Measurements from ENCODE around the gene CHI3L1.

Gene CHI3L1

GRCh38 chr1:203217139-203217655 lies 30.7 kb upstream of the CHI3L1 start:
- no peaks in the 10 kb centered on the region for H3K9me3 ChIP-seq (ENCODE audit: control insufficient read depth in 1 of 2, low read length in 2 of 2)
- H3K36me3 ChIP-seq (ENCODE audit: control insufficient read depth in 1 of 2, insufficient read depth in 2 of 2, low read length in 2 of 2): no peaks in the 10 kb centered on the region
- H3K27me3 ChIP-seq (ENCODE audit: low read depth, low read length): no peaks in the 10 kb centered on the region
- no peak overlapping the region for H3K4me3 ChIP-seq (ENCODE audit: low read depth in 1 of 2, low read length in 2 of 2)
- peaks cover 0 to 4% of the 10 kb centered on the region in 2 donors for H3K4me1 ChIP-seq (ENCODE audit: control insufficient read depth in 1 of 2, insufficient read depth in 2 of 2, low read length in 2 of 2)
- no peak overlapping the region for H3K27ac ChIP-seq (ENCODE audit: low read length)

GRCh38 chr1:203216274-203217138 lies 30.0 kb upstream of the CHI3L1 start:
- Histone ChIP-seq H3K4me3 (ENCODE audit: low read depth in 1 of 2, low read length in 2 of 2) (no peak overlapping the region), H3K4me1 (ENCODE audit: control insufficient read depth in 1 of 2, insufficient read depth in 2 of 2, low read length in 2 of 2) (peaks cover 0 to 4% of the 10 kb centered on the region in 2 donors), H3K9me3 (ENCODE audit: control insufficient read depth in 1 of 2, low read length in 2 of 2) (no peaks in the 10 kb centered on the region), H3K27ac (ENCODE audit: low read length) (no peak overlapping the region), H3K36me3 (ENCODE audit: control insufficient read depth in 1 of 2, insufficient read depth in 2 of 2, low read length in 2 of 2) (no peaks in the 10 kb centered on the region), H3K27me3 (ENCODE audit: low read depth, low read length) (no peaks in the 10 kb centered on the region)

- Histone ChIP-seq H3K4me1 (ENCODE audit: control insufficient read depth in 1 of 2, insufficient read depth in 2 of 2, low read length in 2 of 2) (peaks cover 0 to 4% of the 10 kb centered on the region in 2 donors), H3K27me3 (ENCODE audit: low read depth, low read length) (no peaks in the 10 kb centered on the region), H3K36me3 (ENCODE audit: control insufficient read depth in 1 of 2, insufficient read depth in 2 of 2, low read length in 2 of 2) (no peaks in the 10 kb centered on the region), H3K4me3 (ENCODE audit: low read depth in 1 of 2, low read length in 2 of 2) (no peak overlapping the region), H3K9me3 (ENCODE audit: control insufficient read depth in 1 of 2, low read length in 2 of 2) (no peaks in the 10 kb centered on the region), H3K27ac (ENCODE audit: low read length) (no peak overlapping the region)
Measured at GRCh38 chr1:203215573-203215972, 29.1 kb upstream of the CHI3L1 start.

GRCh38 chr1:203214871-203215270 lies 28.4 kb upstream of the CHI3L1 start:
- Histone ChIP-seq H3K9me3 (ENCODE audit: control insufficient read depth in 1 of 2, low read length in 2 of 2) (no peaks in the 10 kb centered on the region), H3K36me3 (ENCODE audit: control insufficient read depth in 1 of 2, insufficient read depth in 2 of 2, low read length in 2 of 2) (no peaks in the 10 kb centered on the region), H3K4me3 (ENCODE audit: low read depth in 1 of 2, low read length in 2 of 2) (no peak overlapping the region), H3K27ac (ENCODE audit: low read length) (no peak overlapping the region), H3K4me1 (ENCODE audit: control insufficient read depth in 1 of 2, insufficient read depth in 2 of 2, low read length in 2 of 2) (peaks cover 0 to 4% of the 10 kb centered on the region in 2 donors), H3K27me3 (ENCODE audit: low read depth, low read length) (no peaks in the 10 kb centered on the region)

GRCh38 chr1:203213126-203213525 lies 26.6 kb upstream of the CHI3L1 start:
- H3K4me3 ChIP-seq (ENCODE audit: low read depth in 1 of 2, low read length in 2 of 2): no peak overlapping the region
- H3K27me3 ChIP-seq (ENCODE audit: low read depth, low read length): no peaks in the 10 kb centered on the region
- no peaks in the 10 kb centered on the region for H3K36me3 ChIP-seq (ENCODE audit: control insufficient read depth in 1 of 2, insufficient read depth in 2 of 2, low read length in 2 of 2)
- H3K27ac ChIP-seq (ENCODE audit: low read length): no peak overlapping the region
- H3K4me1 ChIP-seq (ENCODE audit: control insufficient read depth in 1 of 2, insufficient read depth in 2 of 2, low read length in 2 of 2): peaks cover 0 to 4% of the 10 kb centered on the region in 2 donors
- no peaks in the 10 kb centered on the region for H3K9me3 ChIP-seq (ENCODE audit: control insufficient read depth in 1 of 2, low read length in 2 of 2)

GRCh38 chr1:203211812-203212211 lies 25.3 kb upstream of the CHI3L1 start:
- H3K27me3 ChIP-seq (ENCODE audit: low read depth, low read length): no peaks in the 10 kb centered on the region
- no peak overlapping the region for H3K4me3 ChIP-seq (ENCODE audit: low read depth in 1 of 2, low read length in 2 of 2)
- H3K27ac ChIP-seq (ENCODE audit: low read length): no peak overlapping the region
- peaks cover 0 to 4% of the 10 kb centered on the region in 2 donors for H3K4me1 ChIP-seq (ENCODE audit: control insufficient read depth in 1 of 2, insufficient read depth in 2 of 2, low read length in 2 of 2)
- no peaks in the 10 kb centered on the region for H3K36me3 ChIP-seq (ENCODE audit: control insufficient read depth in 1 of 2, insufficient read depth in 2 of 2, low read length in 2 of 2)
- no peaks in the 10 kb centered on the region for H3K9me3 ChIP-seq (ENCODE audit: control insufficient read depth in 1 of 2, low read length in 2 of 2)

GRCh38 chr1:203210988-203211387 lies 24.5 kb upstream of the CHI3L1 start:
- H3K36me3 ChIP-seq (ENCODE audit: control insufficient read depth in 1 of 2, insufficient read depth in 2 of 2, low read length in 2 of 2): no peaks in the 10 kb centered on the region
- no peak overlapping the region for H3K4me3 ChIP-seq (ENCODE audit: low read depth in 1 of 2, low read length in 2 of 2)
- no peak overlapping the region for H3K27ac ChIP-seq (ENCODE audit: low read length)
- H3K9me3 ChIP-seq (ENCODE audit: control insufficient read depth in 1 of 2, low read length in 2 of 2): no peaks in the 10 kb centered on the region
- H3K4me1 ChIP-seq (ENCODE audit: control insufficient read depth in 1 of 2, insufficient read depth in 2 of 2, low read length in 2 of 2): no peaks in the 10 kb centered on the region
- no peaks in the 10 kb centered on the region for H3K27me3 ChIP-seq (ENCODE audit: low read depth, low read length)

- H3K36me3 ChIP-seq (ENCODE audit: control insufficient read depth in 1 of 2, insufficient read depth in 2 of 2, low read length in 2 of 2): no peaks in the 10 kb centered on the region
- H3K27me3 ChIP-seq (ENCODE audit: low read depth, low read length): no peaks in the 10 kb centered on the region
- no peaks in the 10 kb centered on the region for H3K4me1 ChIP-seq (ENCODE audit: control insufficient read depth in 1 of 2, insufficient read depth in 2 of 2, low read length in 2 of 2)
- no peaks in the 10 kb centered on the region for H3K9me3 ChIP-seq (ENCODE audit: control insufficient read depth in 1 of 2, low read length in 2 of 2)
- H3K27ac ChIP-seq (ENCODE audit: low read length): no peak overlapping the region
- H3K4me3 ChIP-seq (ENCODE audit: low read depth in 1 of 2, low read length in 2 of 2): no peak overlapping the region
Measured at GRCh38 chr1:203210350-203210749, 23.8 kb upstream of the CHI3L1 start.

- Histone ChIP-seq H3K4me3 (ENCODE audit: low read depth in 1 of 2, low read length in 2 of 2) (no peak overlapping the region), H3K4me1 (ENCODE audit: control insufficient read depth in 1 of 2, insufficient read depth in 2 of 2, low read length in 2 of 2) (no peaks in the 10 kb centered on the region), H3K9me3 (ENCODE audit: control insufficient read depth in 1 of 2, low read length in 2 of 2) (no peaks in the 10 kb centered on the region), H3K27me3 (ENCODE audit: low read depth, low read length) (no peaks in the 10 kb centered on the region), H3K36me3 (ENCODE audit: control insufficient read depth in 1 of 2, insufficient read depth in 2 of 2, low read length in 2 of 2) (no peaks in the 10 kb centered on the region), H3K27ac (ENCODE audit: low read length) (no peak overlapping the region)
Measured at GRCh38 chr1:203208181-203208580, 21.7 kb upstream of the CHI3L1 start.

- Histone ChIP-seq H3K27me3 (ENCODE audit: low read depth, low read length) (no peaks in the 10 kb centered on the region), H3K27ac (ENCODE audit: low read length) (no peak overlapping the region), H3K9me3 (ENCODE audit: control insufficient read depth in 1 of 2, low read length in 2 of 2) (no peaks in the 10 kb centered on the region), H3K4me3 (ENCODE audit: low read depth in 1 of 2, low read length in 2 of 2) (no peak overlapping the region), H3K36me3 (ENCODE audit: control insufficient read depth in 1 of 2, insufficient read depth in 2 of 2, low read length in 2 of 2) (no peaks in the 10 kb centered on the region), H3K4me1 (ENCODE audit: control insufficient read depth in 1 of 2, insufficient read depth in 2 of 2, low read length in 2 of 2) (no peaks in the 10 kb centered on the region)
Measured at GRCh38 chr1:203207751-203208150, 21.2 kb upstream of the CHI3L1 start.

GRCh38 chr1:203206129-203206687 lies 19.7 kb upstream of the CHI3L1 start:
- Histone ChIP-seq H3K4me3 (ENCODE audit: low read depth in 1 of 2, low read length in 2 of 2) (no peak overlapping the region), H3K36me3 (ENCODE audit: control insufficient read depth in 1 of 2, insufficient read depth in 2 of 2, low read length in 2 of 2) (no peaks in the 10 kb centered on the region), H3K27me3 (ENCODE audit: low read depth, low read length) (no peaks in the 10 kb centered on the region), H3K4me1 (ENCODE audit: control insufficient read depth in 1 of 2, insufficient read depth in 2 of 2, low read length in 2 of 2) (no peaks in the 10 kb centered on the region), H3K27ac (ENCODE audit: low read length) (no peak overlapping the region), H3K9me3 (ENCODE audit: control insufficient read depth in 1 of 2, low read length in 2 of 2) (no peaks in the 10 kb centered on the region)

All from muscle layer of duodenum (tissue), 2 donors.